CD4-positive, alpha-beta T cell treated with Interferon gamma for 1 hour (primary cell): ENCODE data around the gene CDKN2B.

Experiments
- DNase-seq: peaks from one replicate; pipeline ENCODE4 v3.0.0-alpha.2; 2020

Gene CDKN2B

GRCh38 chr9:22033012-22033630 lies 24.0 kb upstream of the CDKN2B start:
- DNase-seq: no peak

GRCh38 chr9:22031655-22032411 lies 22.7 kb upstream of the CDKN2B start:
- DNase-seq: no peak

- no peak for DNase-seq
Observed at GRCh38 chr9:22030101-22030598, 21.0 kb upstream of the CDKN2B start.

- no peak for DNase-seq
Observed at GRCh38 chr9:22029231-22029630, 20.1 kb upstream of the CDKN2B start.

- DNase-seq: no peak
Observed at GRCh38 chr9:22028394-22028793, 19.3 kb upstream of the CDKN2B start.

- no peak for DNase-seq
Observed at GRCh38 chr9:22026696-22027095, 17.6 kb upstream of the CDKN2B start.

GRCh38 chr9:22022396-22022795 lies 13.3 kb upstream of the CDKN2B start:
- no peak for DNase-seq

- DNase-seq: no peak
Observed at GRCh38 chr9:22010866-22011625, 1.9 kb upstream of the CDKN2B start.

- DNase-seq: no peak
Observed at GRCh38 chr9:22009506-22009867, 382 bp upstream of the CDKN2B start.

GRCh38 chr9:22008384-22008716 lies 755 bp downstream of the CDKN2B start:
- DNase-seq: no peak

- no peak for DNase-seq
Observed at GRCh38 chr9:22005702-22006606, 3.2 kb downstream of the CDKN2B start.

- DNase-seq: no peak
Observed at GRCh38 chr9:22005021-22005701, 3.9 kb downstream of the CDKN2B start.

- DNase-seq: no peak
Observed at GRCh38 chr9:22002038-22002437, 7.1 kb downstream of the CDKN2B start.

GRCh38 chr9:21998026-21998425 lies 11.1 kb downstream of the CDKN2B start:
- no peak for DNase-seq

- DNase-seq: no peak
Observed at GRCh38 chr9:21997480-21997879, 11.6 kb downstream of the CDKN2B start.

GRCh38 chr9:21996858-21997257 lies 12.2 kb downstream of the CDKN2B start:
- no peak for DNase-seq

- no peak for DNase-seq
Observed at GRCh38 chr9:21996438-21996837, 12.7 kb downstream of the CDKN2B start.

GRCh38 chr9:21995666-21996398 lies 13.3 kb downstream of the CDKN2B start:
- peak; percentile 16 for DNase-seq

GRCh38 chr9:21995006-21995665 lies 14.0 kb downstream of the CDKN2B start:
- DNase-seq: peak; percentile 87

- peak; percentile 44 for DNase-seq
Observed at GRCh38 chr9:21994556-21995005, 14.5 kb downstream of the CDKN2B start, which contains the start of gene CDKN2B-AS1. TSS of gene CDKN2B-AS1 (plus strand) at chr9:21994791.
